ENCODE results near the gene LRFN3. TPM values are rescaled to one million over a fixed set of nuclear protein-coding genes. Genes with fewer than 3 reads are reported as not detected.

LRFN3 gene
- total RNA-seq, 1 experiment from 2014 or later: 20.6 TPM

DNA sequence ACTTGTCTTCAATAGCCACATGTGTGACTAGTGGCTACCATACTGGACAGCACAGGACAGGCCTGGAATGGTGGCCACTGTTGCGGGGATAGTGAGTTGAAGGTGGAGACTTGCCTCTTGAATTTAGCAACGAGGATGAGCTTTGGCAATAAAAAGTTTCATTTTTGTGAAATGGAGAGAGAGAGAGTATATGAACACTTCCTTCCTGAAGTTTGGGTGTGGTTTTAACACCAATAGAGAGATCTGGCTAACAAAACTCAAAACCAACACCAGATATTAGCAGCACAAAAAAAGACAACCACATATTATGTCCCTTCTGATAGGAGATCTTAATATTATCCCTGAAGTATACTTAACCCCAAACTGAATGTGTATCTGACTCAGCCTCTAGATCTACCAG, 6.3 kb upstream of the LRFN3 start:
- no peak for ATAC-seq
- H3K4me1 Mint-ChIP-seq: peaks cover 15% of the 10 kb centered on the region
- peaks cover 14% of the 10 kb centered on the region for H3K9me3 Mint-ChIP-seq
- ChIA-PET CTCF (no interaction called here), POLR2A (no interaction called here)
- no peak for TF ChIP-seq ZNF396 (CRISPR knock-in tag; IDR thresholded peaks at IDR 0.05; ENCODE audit: borderline replicate concordance)
- no peak for TF ChIP-seq ZNF317 (CRISPR knock-in tag; IDR thresholded peaks at IDR 0.05; ENCODE audit: borderline replicate concordance, low read depth)
- no peak for TF ChIP-seq JAZF1 (CRISPR knock-in tag; IDR thresholded peaks at IDR 0.05)
- no peak for TF ChIP-seq SMAD4 (CRISPR knock-in tag; IDR thresholded peaks at IDR 0.05)
- TF ChIP-seq, protein P1, sequence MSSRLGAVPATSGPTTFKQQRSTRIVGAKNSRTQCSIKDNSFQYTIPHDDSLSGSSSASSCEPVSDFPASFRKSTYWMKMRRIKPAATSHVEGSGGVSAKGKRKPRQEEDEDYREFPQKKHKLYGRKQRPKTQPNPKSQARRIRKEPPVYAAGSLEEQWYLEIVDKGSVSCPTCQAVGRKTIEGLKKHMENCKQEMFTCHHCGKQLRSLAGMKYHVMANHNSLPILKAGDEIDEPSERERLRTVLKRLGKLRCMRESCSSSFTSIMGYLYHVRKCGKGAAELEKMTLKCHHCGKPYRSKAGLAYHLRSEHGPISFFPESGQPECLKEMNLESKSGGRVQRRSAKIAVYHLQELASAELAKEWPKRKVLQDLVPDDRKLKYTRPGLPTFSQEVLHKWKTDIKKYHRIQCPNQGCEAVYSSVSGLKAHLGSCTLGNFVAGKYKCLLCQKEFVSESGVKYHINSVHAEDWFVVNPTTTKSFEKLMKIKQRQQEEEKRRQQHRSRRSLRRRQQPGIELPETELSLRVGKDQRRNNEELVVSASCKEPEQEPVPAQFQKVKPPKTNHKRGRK (CRISPR knock-in tag; IDR thresholded peaks at IDR 0.05; ENCODE audit: borderline replicate concordance): no peak
- no peak for TF ChIP-seq NFE2L1 (CRISPR knock-in tag; IDR thresholded peaks at IDR 0.05)
- TF ChIP-seq NFYB (CRISPR knock-in tag; conservative IDR thresholded peaks at IDR 0.05; ENCODE audit: low read depth): no peak
- no peak for TF ChIP-seq NR2C2 (CRISPR knock-in tag; IDR thresholded peaks at IDR 0.05)
- TF ChIP-seq SOX15 (CRISPR knock-in tag; IDR thresholded peaks at IDR 0.05): no peak
- no peak for TF ChIP-seq TEAD4 (CRISPR knock-in tag; IDR thresholded peaks at IDR 0.05)
- TF ChIP-seq ZBTB43 (CRISPR knock-in tag; IDR thresholded peaks at IDR 0.05): no peak
- TF ChIP-seq TP53 (CRISPR knock-in tag; IDR thresholded peaks at IDR 0.05): no peak
- TF ChIP-seq, protein P2, sequence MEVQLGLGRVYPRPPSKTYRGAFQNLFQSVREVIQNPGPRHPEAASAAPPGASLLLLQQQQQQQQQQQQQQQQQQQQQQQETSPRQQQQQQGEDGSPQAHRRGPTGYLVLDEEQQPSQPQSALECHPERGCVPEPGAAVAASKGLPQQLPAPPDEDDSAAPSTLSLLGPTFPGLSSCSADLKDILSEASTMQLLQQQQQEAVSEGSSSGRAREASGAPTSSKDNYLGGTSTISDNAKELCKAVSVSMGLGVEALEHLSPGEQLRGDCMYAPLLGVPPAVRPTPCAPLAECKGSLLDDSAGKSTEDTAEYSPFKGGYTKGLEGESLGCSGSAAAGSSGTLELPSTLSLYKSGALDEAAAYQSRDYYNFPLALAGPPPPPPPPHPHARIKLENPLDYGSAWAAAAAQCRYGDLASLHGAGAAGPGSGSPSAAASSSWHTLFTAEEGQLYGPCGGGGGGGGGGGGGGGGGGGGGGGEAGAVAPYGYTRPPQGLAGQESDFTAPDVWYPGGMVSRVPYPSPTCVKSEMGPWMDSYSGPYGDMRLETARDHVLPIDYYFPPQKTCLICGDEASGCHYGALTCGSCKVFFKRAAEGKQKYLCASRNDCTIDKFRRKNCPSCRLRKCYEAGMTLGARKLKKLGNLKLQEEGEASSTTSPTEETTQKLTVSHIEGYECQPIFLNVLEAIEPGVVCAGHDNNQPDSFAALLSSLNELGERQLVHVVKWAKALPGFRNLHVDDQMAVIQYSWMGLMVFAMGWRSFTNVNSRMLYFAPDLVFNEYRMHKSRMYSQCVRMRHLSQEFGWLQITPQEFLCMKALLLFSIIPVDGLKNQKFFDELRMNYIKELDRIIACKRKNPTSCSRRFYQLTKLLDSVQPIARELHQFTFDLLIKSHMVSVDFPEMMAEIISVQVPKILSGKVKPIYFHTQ (CRISPR knock-in tag; IDR thresholded peaks at IDR 0.05): no peak
- no peak for TF ChIP-seq ETV6 (CRISPR knock-in tag; IDR thresholded peaks at IDR 0.05)
- no peak for TF ChIP-seq IRF2 (CRISPR knock-in tag; IDR thresholded peaks at IDR 0.05; ENCODE audit: borderline replicate concordance, low read depth)
- TF ChIP-seq GRHL2 (CRISPR knock-in tag; IDR thresholded peaks at IDR 0.05; ENCODE audit: insufficient replicate concordance, severe bottlenecking): no peak
- no peak for TF ChIP-seq GABPB1 (CRISPR knock-in tag; IDR thresholded peaks at IDR 0.05)
- TF ChIP-seq MAX (CRISPR knock-in tag; IDR thresholded peaks at IDR 0.05): no peak
- TF ChIP-seq, protein P3, sequence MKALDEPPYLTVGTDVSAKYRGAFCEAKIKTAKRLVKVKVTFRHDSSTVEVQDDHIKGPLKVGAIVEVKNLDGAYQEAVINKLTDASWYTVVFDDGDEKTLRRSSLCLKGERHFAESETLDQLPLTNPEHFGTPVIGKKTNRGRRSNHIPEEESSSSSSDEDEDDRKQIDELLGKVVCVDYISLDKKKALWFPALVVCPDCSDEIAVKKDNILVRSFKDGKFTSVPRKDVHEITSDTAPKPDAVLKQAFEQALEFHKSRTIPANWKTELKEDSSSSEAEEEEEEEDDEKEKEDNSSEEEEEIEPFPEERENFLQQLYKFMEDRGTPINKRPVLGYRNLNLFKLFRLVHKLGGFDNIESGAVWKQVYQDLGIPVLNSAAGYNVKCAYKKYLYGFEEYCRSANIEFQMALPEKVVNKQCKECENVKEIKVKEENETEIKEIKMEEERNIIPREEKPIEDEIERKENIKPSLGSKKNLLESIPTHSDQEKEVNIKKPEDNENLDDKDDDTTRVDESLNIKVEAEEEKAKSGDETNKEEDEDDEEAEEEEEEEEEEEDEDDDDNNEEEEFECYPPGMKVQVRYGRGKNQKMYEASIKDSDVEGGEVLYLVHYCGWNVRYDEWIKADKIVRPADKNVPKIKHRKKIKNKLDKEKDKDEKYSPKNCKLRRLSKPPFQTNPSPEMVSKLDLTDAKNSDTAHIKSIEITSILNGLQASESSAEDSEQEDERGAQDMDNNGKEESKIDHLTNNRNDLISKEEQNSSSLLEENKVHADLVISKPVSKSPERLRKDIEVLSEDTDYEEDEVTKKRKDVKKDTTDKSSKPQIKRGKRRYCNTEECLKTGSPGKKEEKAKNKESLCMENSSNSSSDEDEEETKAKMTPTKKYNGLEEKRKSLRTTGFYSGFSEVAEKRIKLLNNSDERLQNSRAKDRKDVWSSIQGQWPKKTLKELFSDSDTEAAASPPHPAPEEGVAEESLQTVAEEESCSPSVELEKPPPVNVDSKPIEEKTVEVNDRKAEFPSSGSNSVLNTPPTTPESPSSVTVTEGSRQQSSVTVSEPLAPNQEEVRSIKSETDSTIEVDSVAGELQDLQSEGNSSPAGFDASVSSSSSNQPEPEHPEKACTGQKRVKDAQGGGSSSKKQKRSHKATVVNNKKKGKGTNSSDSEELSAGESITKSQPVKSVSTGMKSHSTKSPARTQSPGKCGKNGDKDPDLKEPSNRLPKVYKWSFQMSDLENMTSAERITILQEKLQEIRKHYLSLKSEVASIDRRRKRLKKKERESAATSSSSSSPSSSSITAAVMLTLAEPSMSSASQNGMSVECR (CRISPR knock-in tag; IDR thresholded peaks at IDR 0.05; ENCODE audit: borderline replicate concordance): no peak
- TF ChIP-seq, protein P4, sequence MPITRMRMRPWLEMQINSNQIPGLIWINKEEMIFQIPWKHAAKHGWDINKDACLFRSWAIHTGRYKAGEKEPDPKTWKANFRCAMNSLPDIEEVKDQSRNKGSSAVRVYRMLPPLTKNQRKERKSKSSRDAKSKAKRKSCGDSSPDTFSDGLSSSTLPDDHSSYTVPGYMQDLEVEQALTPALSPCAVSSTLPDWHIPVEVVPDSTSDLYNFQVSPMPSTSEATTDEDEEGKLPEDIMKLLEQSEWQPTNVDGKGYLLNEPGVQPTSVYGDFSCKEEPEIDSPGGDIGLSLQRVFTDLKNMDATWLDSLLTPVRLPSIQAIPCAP (CRISPR knock-in tag; IDR thresholded peaks at IDR 0.05): no peak
- DNase-seq (ENCODE audit: low spot score): no peak
- H3K27ac Mint-ChIP-seq: peak overlapping the region; percentile 3; the same call in 1 of the 2 replicates
- peaks cover 14% of the 10 kb centered on the region for H3K27me3 Mint-ChIP-seq (ENCODE audit: low read depth)
- H3K4me3 Mint-ChIP-seq: no peak overlapping the region
- 0 out of 2 replicates have a peak, but pooled peaks cover 6% of the 10 kb centered on the region for H3K36me3 Mint-ChIP-seq

Measured in WTC11 (cell line).